Measurements from ENCODE around the gene HIGD1A.
"Not testable (repeated sequence)": the region's sequence is repeated elsewhere in the genome, so short reads cannot be mapped to it uniquely, and the experiment has no call there.

The HIGD1A gene

GRCh38 chr3:42822828-42823227 lies 18.5 kb upstream of the HIGD1A start:
- peaks cover 0 to 16% (median 8%) of the 10 kb centered on the region in 10 experiments; a peak in 10 of 20 replicates for H3K4me1 ChIP-seq
- peak overlapping the region in 5 of 11 experiments; percentile 0 to 54 (median 15); a peak in 7 of 22 replicates for H3K4me2 ChIP-seq
- H4K20me1 ChIP-seq: no peaks in the 10 kb centered on the region

GRCh38 chr3:42820746-42821051 lies 16.4 kb upstream of the HIGD1A start:
- no peaks in the 10 kb centered on the region for H3K36me3 ChIP-seq
- peaks cover 0 to 6% (median 0%) of the 10 kb centered on the region in 11 experiments; a peak in 3 of 22 replicates for H3K9me3 ChIP-seq (replicated peaks in 1 of 11)
- H3K27ac ChIP-seq: no peak overlapping the region
- no peak overlapping the region for H3K4me2 ChIP-seq
- no peaks in the 10 kb centered on the region for H4K20me1 ChIP-seq
- no peak for TF ChIP-seq Cebpa-rat (IDR thresholded peaks at IDR 0.05)
- H3K4me1 ChIP-seq: peaks cover 0 to 16% (median 8%) of the 10 kb centered on the region in 10 experiments; a peak in 10 of 20 replicates
- H3K27me3 ChIP-seq: no peaks in the 10 kb centered on the region
- H3K9ac ChIP-seq: no peak overlapping the region
- no peak overlapping the region for H3K4me3 ChIP-seq

More at GRCh38 chr3:42822828-42823227, 18.5 kb upstream of the HIGD1A start:
- Histone ChIP-seq H3K36me3 (no peaks in the 10 kb centered on the region), H3K27ac (no peak overlapping the region), H3K4me3 (no peak overlapping the region), H3K9ac (no peak overlapping the region), H3K27me3 (no peaks in the 10 kb centered on the region), H3K9me3 (replicated peaks in 1 of 11) (peaks cover 0 to 6% (median 0%) of the 10 kb centered on the region in 11 experiments; a peak in 3 of 22 replicates)
- no peak for TF ChIP-seq Cebpa-rat (IDR thresholded peaks at IDR 0.05)

GRCh38 chr3:42819351-42819965 lies 15.2 kb upstream of the HIGD1A start:
- no peak for TF ChIP-seq Cebpa-rat (IDR thresholded peaks at IDR 0.05)
- H3K27me3 ChIP-seq: no peaks in the 10 kb centered on the region
- no peak overlapping the region for H3K4me3 ChIP-seq
- H3K36me3 ChIP-seq: no peaks in the 10 kb centered on the region
- H4K20me1 ChIP-seq: no peaks in the 10 kb centered on the region
- no peak overlapping the region for H3K27ac ChIP-seq
- H3K9ac ChIP-seq: no peak overlapping the region
- peaks cover 0 to 2% (median 0%) of the 10 kb centered on the region in 11 experiments; a peak in 3 of 22 replicates for H3K9me3 ChIP-seq (replicated peaks in 1 of 11)
- peaks cover 0 to 16% (median 8%) of the 10 kb centered on the region in 10 experiments; a peak in 10 of 20 replicates for H3K4me1 ChIP-seq
- no peak overlapping the region for H3K4me2 ChIP-seq

GRCh38 chr3:42815826-42816225 lies 11.5 kb upstream of the HIGD1A start:
- TF ChIP-seq Cebpa-rat (IDR thresholded peaks at IDR 0.05): no peak
- Histone ChIP-seq H3K4me1 (no peaks in the 10 kb centered on the region), H3K9me3 (replicated peaks in 1 of 11) (no peaks in the 10 kb centered on the region), H3K4me2 (no peak overlapping the region), H3K9ac (no peak overlapping the region), H3K27ac (no peak overlapping the region), H4K20me1 (no peaks in the 10 kb centered on the region), H3K36me3 (no peaks in the 10 kb centered on the region), H3K27me3 (no peaks in the 10 kb centered on the region), H3K4me3 (no peak overlapping the region)

- Histone ChIP-seq H3K4me2 (no peak overlapping the region), H3K27me3 (no peaks in the 10 kb centered on the region), H3K9ac (no peak overlapping the region), H3K9me3 (replicated peaks in 1 of 11) (no peaks in the 10 kb centered on the region), H3K27ac (no peak overlapping the region), H3K4me3 (no peak overlapping the region), H4K20me1 (no peaks in the 10 kb centered on the region), H3K4me1 (no peaks in the 10 kb centered on the region), H3K36me3 (no peaks in the 10 kb centered on the region)
- no peak for TF ChIP-seq Cebpa-rat (IDR thresholded peaks at IDR 0.05)
These were observed 10.7 kb upstream of the HIGD1A start for GRCh38 chr3:42814914-42815507.

GRCh38 chr3:42814246-42814645 lies 10.0 kb upstream of the HIGD1A start:
- no peak for TF ChIP-seq Cebpa-rat (IDR thresholded peaks at IDR 0.05)
- Histone ChIP-seq H3K4me3 (no peak overlapping the region), H3K9me3 (replicated peaks in 1 of 11) (no peaks in the 10 kb centered on the region), H4K20me1 (no peaks in the 10 kb centered on the region), H3K27ac (no peak overlapping the region), H3K36me3 (no peaks in the 10 kb centered on the region), H3K4me1 (no peaks in the 10 kb centered on the region), H3K27me3 (no peaks in the 10 kb centered on the region), H3K9ac (no peak overlapping the region), H3K4me2 (no peak overlapping the region)

- not testable (repeated sequence) for H3K4me1 ChIP-seq; H3K9ac ChIP-seq; H3K27me3 ChIP-seq; H3K36me3 ChIP-seq; H3K4me2 ChIP-seq; H4K20me1 ChIP-seq; H3K9me3 ChIP-seq (replicated peaks in 1 of 11); H3K4me3 ChIP-seq; H3K27ac ChIP-seq
These were observed 7.0 kb upstream of the HIGD1A start for GRCh38 chr3:42811118-42811883.

- H3K27ac ChIP-seq; H3K27me3 ChIP-seq; H3K4me2 ChIP-seq; H3K36me3 ChIP-seq; H3K9me3 ChIP-seq (replicated peaks in 1 of 11); H4K20me1 ChIP-seq; H3K4me1 ChIP-seq; H3K9ac ChIP-seq; H3K4me3 ChIP-seq: not testable (repeated sequence)
These were observed 6.4 kb upstream of the HIGD1A start for GRCh38 chr3:42810706-42811105.

- Histone ChIP-seq H3K4me2 (no peak within 1 kb of the TSS), H3K27ac (no peak within 1 kb of the TSS), H3K9ac (no peak within 1 kb of the TSS), H3K4me3 (no peak within 1 kb of the TSS), H3K27me3 (no peaks in the 10 kb centered on the region), H3K9me3 (replicated peaks in 1 of 11) (no peaks in the 10 kb centered on the region), H4K20me1 (no peaks in the 10 kb centered on the region), H3K4me1 (peaks cover 0 to 9% (median 7%) of the 10 kb centered on the region in 10 experiments; a peak in 12 of 20 replicates), H3K36me3 (no peaks in the 10 kb centered on the region)
- TF ChIP-seq Cebpa-rat (IDR thresholded peaks at IDR 0.05): no peak
These were observed 4.9 kb upstream of the HIGD1A start, which contains the start of gene ACKR2 for GRCh38 chr3:42809202-42809601. TSS of gene ACKR2 (plus strand) at chr3:42809445. CDS start at chr3:42864503, 55,058 bp downstream.
